Mucosa of descending colon (tissue), 3 donors: ENCODE data around the gene SOCS6. TPM values are rescaled to one million over a fixed set of nuclear protein-coding genes. Genes with fewer than 3 reads are reported as not detected.

ENCODE experiments used
- ATAC-seq: fragments of 200-7000 bp; cut with Tn5 transposase; one replicate; pipeline ENCODE4 v1.9.1; 2020; ENCODE audit warnings: mild to moderate bottlenecking, moderate library complexity
- DNase-seq, 3 donors: peaks; one replicate each; pipeline ENCODE4 v3.0.0-alpha.2; 2020
- H3K36me3 ChIP-seq: fragments of 200-600 bp; one replicate; pipeline ENCODE4 v1.8.0; 2021; ENCODE audit warnings: low read depth, mild to moderate bottlenecking
- H3K4me1 ChIP-seq: fragments of 200-600 bp; one replicate; pipeline ENCODE4 v1.8.0; 2021; ENCODE audit warnings: low read depth, mild to moderate bottlenecking
- H3K4me3 ChIP-seq: fragments of 200-600 bp; one replicate; pipeline ENCODE4 v1.8.0; 2021; ENCODE audit warnings: mild to moderate bottlenecking
- H3K9me3 ChIP-seq: fragments of 200-600 bp; one replicate; pipeline ENCODE4 v1.8.0; 2021; ENCODE audit warnings: mild to moderate bottlenecking
- CTCF ChIP-seq: fragments of 200-600 bp; IDR thresholded peaks from one replicate; pipeline ENCODE4 v1.8.0; 2022; ENCODE audit warnings: antibody characterized with exemption, mild to moderate bottlenecking
- intact Hi-C, 2 donors: fragments of 100-400 bp; cut with DNase I in 1 of 2; cut with micrococcal nuclease in 1 of 2; formaldehyde crosslinking; loops; one replicate each; pipeline versions ENCODE4 v1.11.0 to v1.11.1; 2022; cut with DNase I, micrococcal nuclease
- total RNA-seq, 3 donors: library from RNA; stranded (reverse); fragmentation: NEBNext Ultra II Directional in 2 of 3; extraction: Animal tissue kit (Norgen Biotek cat#: 25700) in 2 of 3; gene quantifications; one replicate each; pipeline versions ENCODE4 v1.2.1 to v1.2.4, GENCODE V29; 2021 to 2023
- donor health status: DM: no; HTN: no; CAD: no; lungs with moderate emphysema.
- donor health status: DM: no; HTN: no; CAD: no.
- donor health status: DM: no; HTN: yes; CAD: no.

The SOCS6 gene
- total RNA-seq, 3 donors from 2014 or later: 37.2 to 49.6 (median 39.7) TPM

GRCh38 chr18:70295192-70296188 is 6.6 kb downstream of the SOCS6 start:
- ATAC-seq (no peak), DNase-seq (no peak)
- no peak overlapping the region for H3K4me3 ChIP-seq
- H3K36me3 ChIP-seq: no peaks in the 10 kb centered on the region
- peaks cover 31% of the 10 kb centered on the region for H3K4me1 ChIP-seq
- intact Hi-C loops: loop anchor here in 1 of 2 donors (10.0 kb wide), 1 partner anchor 91 kb away; the partner anchor contains the start of gene RTTN
- no peaks in the 10 kb centered on the region for H3K9me3 ChIP-seq
- TF ChIP-seq CTCF: no peak

GRCh38 chr18:70296289-70296688 is 7.4 kb downstream of the SOCS6 start:
- intact Hi-C loops: loop anchor here in 1 of 2 donors (10.0 kb wide), 1 partner anchor 91 kb away; the partner anchor contains the start of gene RTTN
- H3K4me3 ChIP-seq: no peak overlapping the region
- peaks cover 23% of the 10 kb centered on the region for H3K4me1 ChIP-seq
- no peaks in the 10 kb centered on the region for H3K9me3 ChIP-seq
- DNase-seq: no peak
- no peak for TF ChIP-seq CTCF
- no peak for ATAC-seq
- H3K36me3 ChIP-seq: no peaks in the 10 kb centered on the region

DNA sequence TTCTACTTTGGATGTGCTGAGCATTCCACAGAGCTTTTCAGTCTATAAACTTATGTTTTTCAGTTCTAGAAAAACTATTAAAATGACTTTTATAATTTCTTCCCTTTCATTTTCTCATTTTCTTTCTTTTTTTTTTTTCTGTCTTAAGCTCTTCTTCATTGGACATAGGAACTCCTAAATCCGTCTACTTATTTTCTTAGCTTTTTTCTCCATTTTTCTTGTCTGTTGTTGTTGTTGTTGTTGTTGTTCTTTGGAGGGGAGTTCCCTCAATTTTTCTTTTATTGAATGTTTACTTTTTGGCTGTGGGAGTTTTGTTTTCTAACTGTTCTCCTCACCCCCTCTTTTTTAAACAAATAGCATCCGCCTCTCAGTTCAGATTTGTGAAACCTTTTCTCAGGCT is 7.9 kb downstream of the SOCS6 start:
- no peaks in the 10 kb centered on the region for H3K36me3 ChIP-seq
- intact Hi-C loops: loop anchor here in 1 of 2 donors (10.0 kb wide), 1 partner anchor 92 kb away; the partner anchor contains the start of gene RTTN
- DNase-seq (no peak), ATAC-seq (no peak)
- TF ChIP-seq CTCF: no peak
- H3K9me3 ChIP-seq: no peaks in the 10 kb centered on the region
- no peak overlapping the region for H3K4me3 ChIP-seq
- peaks cover 22% of the 10 kb centered on the region for H3K4me1 ChIP-seq

GRCh38 chr18:70299393-70299792 is 10.5 kb downstream of the SOCS6 start:
- Histone ChIP-seq H3K36me3 (no peaks in the 10 kb centered on the region), H3K9me3 (no peaks in the 10 kb centered on the region), H3K4me3 (no peak overlapping the region), H3K4me1 (no peaks in the 10 kb centered on the region)
- intact Hi-C loops: loop anchor here in 1 of 2 donors (10.0 kb wide), 1 partner anchor 95 kb away; the partner anchor contains the start of gene RTTN
- ATAC-seq (no peak), DNase-seq (no peak)
- no peak for TF ChIP-seq CTCF

DNA sequence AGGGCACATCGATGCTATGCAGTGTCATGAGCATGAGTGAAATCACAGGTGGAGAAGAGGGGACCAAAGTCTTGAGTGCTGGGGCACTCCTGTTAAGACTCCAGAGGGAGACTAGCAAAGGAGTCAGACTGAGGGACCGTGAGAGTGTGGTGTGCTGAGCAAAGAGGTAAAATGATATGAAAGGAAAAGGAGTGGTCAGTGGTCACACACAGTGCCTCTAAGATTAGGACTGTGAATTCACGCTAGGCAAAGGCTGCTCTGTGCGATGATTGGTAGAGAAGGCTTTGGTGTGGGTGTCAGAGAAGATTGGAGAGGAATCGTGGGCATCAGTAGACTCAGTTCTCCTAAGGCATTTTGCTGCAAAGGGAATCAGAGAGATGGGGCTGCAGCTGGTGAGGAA is 12.8 kb downstream of the SOCS6 start:
- H3K36me3 ChIP-seq: no peaks in the 10 kb centered on the region
- intact Hi-C loops: no loop called here
- ATAC-seq (no peak), DNase-seq (no peak)
- no peak overlapping the region for H3K4me3 ChIP-seq
- no peaks in the 10 kb centered on the region for H3K4me1 ChIP-seq
- no peaks in the 10 kb centered on the region for H3K9me3 ChIP-seq
- TF ChIP-seq CTCF: no peak
